CD4-positive, alpha-beta T cell treated with Interleukin-15 for 1 hour (primary cell): ENCODE results near the gene ADAP1.
A peak's percentile ranks its signal among the peaks of the same experiment; 100 is the strongest.
"Not testable (repeated sequence)": the region's sequence is repeated elsewhere in the genome, so short reads cannot be mapped to it uniquely, and the experiment has no call there.

Source experiments
- DNase-seq: peaks from one replicate; pipeline ENCODE4 v3.0.0-alpha.2; 2020

ADAP1 gene

GRCh38 chr7:875476-876076 lies 78.9 kb downstream of the ADAP1 start:
- no peak for DNase-seq

DNA sequence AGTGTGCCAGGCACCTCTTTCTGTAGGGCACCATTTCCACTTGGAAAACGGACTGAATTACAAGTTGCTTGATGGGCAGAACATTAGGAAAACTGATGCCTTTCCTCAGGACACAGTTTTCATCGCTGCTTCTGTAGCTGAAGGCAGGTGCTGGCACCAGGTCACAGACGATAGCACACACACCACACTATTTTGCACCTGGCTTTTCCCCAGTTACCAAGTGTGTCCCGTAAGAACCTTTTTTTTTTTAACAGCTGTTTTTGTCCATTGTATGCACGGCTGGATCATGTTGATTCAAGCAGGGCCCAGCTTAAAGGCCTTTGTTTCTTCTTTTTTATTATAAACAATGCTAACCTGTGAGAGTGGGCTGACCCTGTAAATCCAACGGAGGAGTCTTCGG lies 79.4 kb downstream of the ADAP1 start:
- DNase-seq = no peak

GRCh38 chr7:874031-874749 lies 80.3 kb downstream of the ADAP1 start:
- no peak for DNase-seq

GRCh38 chr7:873367-874002 lies 81.0 kb downstream of the ADAP1 start:
- DNase-seq = peak; percentile 78

DNA sequence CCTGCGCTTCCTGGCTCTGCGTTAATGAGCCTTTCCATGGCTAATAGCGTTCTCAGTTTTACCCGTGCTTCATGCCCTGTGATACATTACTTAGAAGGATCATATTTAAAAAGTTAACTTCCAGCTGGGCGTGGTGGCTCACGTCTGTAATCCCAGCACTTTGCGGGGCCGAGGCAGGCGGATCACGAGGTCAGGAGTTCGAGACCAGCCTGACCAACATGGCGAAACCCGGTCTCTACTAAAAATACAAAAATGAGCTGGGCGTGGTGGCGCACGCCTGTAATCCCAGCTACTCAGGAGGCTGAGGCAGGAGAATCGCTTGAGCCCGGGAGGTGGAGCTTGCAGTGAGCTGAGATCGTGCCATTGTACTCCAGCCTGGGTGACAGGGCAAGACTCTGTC lies 81.8 kb downstream of the ADAP1 start:
- DNase-seq = not testable (repeated sequence)

GRCh38 chr7:871900-872537 lies 82.5 kb downstream of the ADAP1 start:
- no peak for DNase-seq

- no peak for DNase-seq
These were observed 85.1 kb downstream of the ADAP1 start for GRCh38 chr7:869348-869747.

DNA sequence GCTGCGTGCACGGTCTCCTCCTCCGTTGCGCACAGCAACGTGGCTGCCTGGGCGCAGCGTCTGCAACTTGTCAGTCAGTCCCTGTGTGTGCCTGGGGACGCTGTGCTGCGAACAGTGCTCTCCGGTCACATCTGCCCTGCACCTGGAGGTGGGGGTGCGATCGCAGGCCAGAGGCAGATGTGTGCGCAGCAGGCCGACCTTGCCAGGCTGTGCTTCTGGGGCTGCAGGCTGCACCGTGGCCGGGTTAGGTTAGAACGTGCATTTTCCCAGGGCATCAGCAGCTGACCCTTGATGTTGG lies 86.3 kb downstream of the ADAP1 start:
- no peak for DNase-seq

DNA sequence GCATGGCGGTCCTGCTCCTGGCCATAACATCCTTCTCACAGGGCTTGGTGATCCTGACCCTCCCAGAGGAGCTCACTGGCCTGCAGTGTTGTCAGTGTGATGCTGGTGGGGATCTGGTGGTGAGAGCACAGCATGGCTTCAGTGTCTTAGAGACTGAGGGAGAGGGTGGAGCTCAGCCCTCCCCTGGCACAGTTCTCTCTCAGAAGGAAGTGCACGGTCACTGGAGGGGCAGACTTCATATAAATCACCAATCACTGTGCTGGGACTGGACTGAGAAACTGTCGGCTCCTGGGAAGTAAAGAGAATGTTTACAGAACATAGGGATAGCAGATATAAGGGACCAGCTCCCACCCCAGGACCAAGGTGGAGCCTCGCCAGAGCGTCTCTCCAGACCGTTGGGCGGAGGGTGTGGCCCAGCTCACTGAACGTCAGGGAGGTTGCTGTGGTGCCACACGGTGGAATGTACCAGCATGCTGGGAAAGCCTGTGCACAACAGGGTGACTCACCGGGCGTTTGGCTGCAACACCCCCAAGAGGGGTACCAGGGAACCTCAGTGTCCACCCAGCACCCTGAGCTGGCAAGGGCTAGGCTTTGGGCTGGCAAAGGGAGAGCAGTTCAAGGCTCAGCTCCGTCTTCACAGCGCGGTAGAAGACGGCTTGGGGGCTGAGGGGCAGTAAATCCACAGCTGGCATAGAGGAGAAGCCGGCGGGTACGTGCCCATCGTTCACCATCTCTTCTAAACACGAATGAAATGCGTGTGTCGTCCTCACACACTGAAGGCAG lies 86.9 kb downstream of the ADAP1 start:
- DNase-seq = no peak

DNA sequence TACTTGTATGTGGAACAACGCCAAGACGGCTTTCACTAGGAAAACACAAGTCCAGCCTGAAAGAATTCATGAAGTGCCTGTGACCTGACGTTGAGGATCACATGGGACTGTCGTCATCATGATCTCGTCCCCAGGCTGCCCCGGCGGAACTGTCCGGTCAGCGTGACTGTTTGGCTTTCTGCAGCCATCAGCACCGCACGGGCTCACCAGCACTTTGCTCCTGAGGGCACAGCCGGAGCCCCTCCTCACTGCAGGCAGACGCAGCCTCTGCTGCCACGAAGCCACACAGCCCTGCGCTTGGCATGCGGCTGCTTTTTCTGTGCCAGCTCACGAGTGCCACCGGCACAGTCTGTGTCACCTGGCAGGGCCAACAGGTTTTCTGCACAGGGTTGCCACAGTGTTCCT lies 87.5 kb downstream of the ADAP1 start:
- DNase-seq = no peak

- DNase-seq = no peak
These were observed 88.6 kb downstream of the ADAP1 start for GRCh38 chr7:865921-866320.

DNA sequence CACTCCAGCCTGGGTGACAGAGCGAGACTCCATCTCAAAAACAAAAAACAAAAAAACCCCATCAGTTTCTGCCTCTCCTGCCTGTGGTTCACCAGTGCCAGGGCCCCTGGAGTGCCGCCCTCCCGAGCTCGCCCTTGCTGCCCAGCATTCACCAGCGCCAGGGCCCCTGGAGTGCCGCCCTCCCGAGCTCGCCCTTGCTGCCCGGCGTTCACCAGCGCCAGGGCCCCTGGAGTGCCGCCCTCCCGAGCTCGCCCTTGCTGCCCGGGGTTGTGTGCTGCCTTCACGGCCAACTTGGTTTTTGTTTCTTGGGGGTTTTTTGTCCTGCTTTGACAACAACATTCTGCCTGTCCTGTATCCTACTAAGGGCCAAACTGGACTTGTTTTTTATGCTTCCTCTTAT lies 91.4 kb downstream of the ADAP1 start:
- no peak for DNase-seq

- no peak for DNase-seq
These were observed 92.3 kb downstream of the ADAP1 start for GRCh38 chr7:862157-862556.

- DNase-seq = no peak
These were observed 93.3 kb downstream of the ADAP1 start for GRCh38 chr7:861222-861621.

DNA sequence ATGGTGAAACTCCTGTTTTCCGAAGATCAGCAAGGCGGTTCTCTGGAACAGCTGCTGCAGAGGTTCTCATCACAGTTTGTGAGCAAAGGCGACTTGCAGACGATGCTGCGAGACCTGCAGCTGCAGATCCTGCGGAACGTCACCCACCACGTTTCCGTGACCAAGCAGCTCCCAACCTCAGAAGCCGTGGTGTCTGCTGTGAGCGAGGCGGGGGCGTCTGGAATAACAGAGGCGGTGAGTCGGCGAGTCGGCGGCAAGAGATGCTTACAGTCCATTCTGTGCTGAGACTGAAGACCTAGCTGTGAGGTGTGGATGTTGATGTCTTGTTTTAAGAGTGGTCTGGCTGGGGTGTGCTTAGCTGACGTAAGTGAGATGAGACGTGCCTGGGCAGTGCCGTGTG lies 94.3 kb downstream of the ADAP1 start:
- no peak for DNase-seq

DNA sequence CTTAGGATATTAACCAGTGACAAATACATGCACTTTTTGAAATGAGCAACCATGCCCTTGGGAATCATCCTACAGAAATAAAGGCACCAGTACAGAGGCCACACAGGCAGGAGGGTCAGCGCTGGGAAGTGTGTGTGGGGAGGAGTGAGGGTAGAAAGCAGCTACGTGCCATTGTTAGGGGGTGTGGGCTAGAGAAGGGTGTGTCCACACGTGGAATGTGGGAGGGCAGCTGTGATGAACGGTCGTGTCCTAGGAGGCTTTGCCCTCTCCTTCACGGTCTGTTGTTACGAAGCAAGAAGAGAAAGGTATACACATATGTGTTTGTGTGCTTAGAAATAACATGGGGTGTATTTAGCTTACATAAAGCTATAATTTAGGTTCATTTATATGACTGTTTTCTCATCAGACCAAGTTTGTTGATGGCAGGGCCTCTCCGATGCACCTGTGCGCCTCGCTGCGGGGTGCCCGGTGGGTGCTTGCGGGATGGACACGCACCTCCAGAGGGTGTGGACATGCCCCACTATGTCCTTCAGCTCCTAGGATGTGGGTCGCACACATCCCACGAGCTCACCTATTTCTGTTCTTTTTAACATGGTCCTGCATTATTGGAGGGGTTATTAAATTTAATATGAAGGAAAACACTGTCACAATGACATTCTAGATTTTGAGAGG lies 95.0 kb downstream of the ADAP1 start:
- DNase-seq = no peak

DNA sequence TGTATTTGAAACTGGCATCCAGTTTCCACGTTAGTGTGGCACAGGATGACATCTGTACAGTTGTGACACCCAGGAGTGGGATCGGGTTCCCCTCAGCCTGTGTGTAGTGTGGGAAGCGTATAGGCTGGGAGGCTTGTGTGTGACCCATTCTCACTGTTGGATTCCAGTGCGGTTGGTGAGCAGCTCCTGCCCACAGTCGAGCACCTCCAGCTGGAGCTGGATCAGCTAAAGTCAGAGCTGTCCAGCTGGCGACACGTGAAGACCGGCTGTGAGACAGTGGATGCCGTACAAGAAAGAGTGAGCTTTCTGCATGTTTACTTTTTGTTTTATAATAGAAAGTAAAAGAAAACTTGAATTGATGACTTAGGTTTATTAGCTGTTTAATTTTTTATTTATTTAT lies 96.8 kb downstream of the ADAP1 start:
- DNase-seq = no peak

- DNase-seq = no peak
These were observed 97.9 kb downstream of the ADAP1 start for GRCh38 chr7:856444-857095.

DNA sequence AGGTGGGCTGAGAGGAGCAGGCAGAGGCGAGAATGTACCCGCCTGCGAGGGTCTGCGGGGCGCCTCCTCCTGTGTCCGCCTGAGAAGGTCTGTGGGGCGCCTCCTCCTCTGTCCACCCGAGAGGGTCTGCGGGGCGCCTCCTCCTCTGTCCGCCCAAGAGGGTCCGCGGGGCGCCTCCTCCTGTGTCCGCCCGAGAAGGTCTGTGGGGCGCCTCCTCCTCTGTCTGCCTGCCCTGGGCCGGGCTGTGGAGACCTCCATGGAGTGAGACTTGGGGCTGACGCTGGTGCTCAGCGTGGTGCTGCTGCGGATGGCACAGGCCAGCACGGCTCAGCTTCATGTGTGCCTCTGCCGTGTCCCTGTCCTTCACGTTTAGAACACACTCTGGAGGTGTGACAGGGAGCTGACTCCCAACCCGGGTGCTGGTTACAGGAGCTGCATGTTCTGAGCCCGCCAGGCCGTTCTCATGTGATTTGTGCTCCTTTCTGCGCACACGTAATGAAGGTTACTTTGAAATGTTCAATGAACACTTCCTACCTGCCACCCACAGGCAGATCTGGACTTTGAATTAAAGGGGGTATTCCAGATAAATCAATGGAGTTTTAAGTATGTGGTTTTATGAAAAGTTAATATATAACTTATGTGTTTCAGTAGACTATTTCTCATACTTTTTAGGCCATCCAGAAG lies 98.7 kb downstream of the ADAP1 start:
- DNase-seq = no peak

DNA sequence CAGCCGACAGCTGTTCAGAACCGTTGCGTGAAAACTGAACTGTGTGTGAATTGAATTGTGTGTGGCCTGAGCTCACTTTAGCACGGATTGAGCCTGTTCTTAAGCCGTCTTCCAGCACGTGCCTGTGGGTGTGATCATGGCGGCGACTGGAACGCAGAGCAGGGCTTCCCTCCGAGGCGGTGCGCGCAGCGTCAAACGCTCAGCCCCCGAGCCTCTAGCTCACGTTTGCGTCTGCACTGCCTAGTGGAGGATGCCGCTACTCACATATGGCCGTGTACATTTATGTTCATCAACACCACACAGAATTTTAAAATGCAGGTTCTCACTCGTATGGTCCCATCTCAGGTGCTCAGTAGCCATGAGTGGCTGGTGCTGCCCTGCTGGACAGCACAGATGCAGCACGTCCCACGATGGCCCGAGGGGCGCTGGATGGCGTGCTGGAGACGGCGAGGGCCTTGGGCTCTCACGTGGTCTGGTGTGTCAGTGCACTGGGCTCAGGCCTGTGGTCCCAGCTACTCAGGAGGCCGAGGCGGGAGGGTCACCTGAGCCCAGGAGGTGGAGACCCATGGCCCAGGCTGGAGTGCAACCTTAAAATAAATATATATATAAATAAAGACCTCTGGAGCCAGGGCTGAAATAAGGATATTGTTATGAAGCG lies 100.2 kb downstream of the ADAP1 start:
- DNase-seq = no peak
